BJ (cell line): Measurements from ENCODE around the gene GALNT17. TPM values are rescaled to one million over a fixed set of nuclear protein-coding genes. Genes with fewer than 3 reads are reported as not detected.

Experiments used
- CTCF ChIA-PET: fragments of 350-600 bp; formaldehyde crosslinking; extraction: SDS; loops from one replicate; lab custom pipeline; 2021; ENCODE audit warnings: antibody characterized with exemption, inconsistent platforms; lab: Yijun Ruan, JAX
- POLR2A ChIA-PET: fragments of 300-600 bp; sonication (Branson Sonifier 250); formaldehyde crosslinking; extraction: SDS; loops from one replicate; lab custom pipeline; 2021; ENCODE audit warnings: antibody characterized with exemption; lab: Charles Lee
- DNase-seq: peaks from one replicate; pipeline ENCODE4 v3.0.0-alpha.2; 2011; ENCODE audit warnings: low read depth
- H3K27me3 ChIP-seq: 2 replicates; pipeline ENCODE4 v1.6.0; 2011; ENCODE audit warnings: low read length; ENCODE audit not compliant: control insufficient read depth, insufficient read depth
- H3K36me3 ChIP-seq: 2 replicates; pipeline ENCODE4 v1.5.1; 2011; ENCODE audit warnings: low read length; ENCODE audit not compliant: control insufficient read depth, insufficient read depth
- H3K4me3 ChIP-seq: 2 replicates; pipeline ENCODE4 v1.5.1; 2011; ENCODE audit warnings: low read depth, mild to moderate bottlenecking, control low read depth, low read length
- polyA plus RNA-seq: library from polyadenylated mRNA; depleted of rRNA; stranded (reverse); fragments of >200 nt; gene quantifications from 2 replicates; pipeline ENCODE4 v1.2.3, GENCODE V29; 2011
- TF ChIP-seq, protein P1 (sequence below): IDR thresholded peaks from 2 replicates; pipeline ENCODE4 v1.5.1; 2011; ENCODE audit warnings: low read depth, mild to moderate bottlenecking, control low read depth, inconsistent platforms, low read length, moderate library complexity; ENCODE audit not compliant: insufficient read depth

Gene GALNT17
- polyA plus RNA-seq, 1 experiment, result not detected

DNA sequence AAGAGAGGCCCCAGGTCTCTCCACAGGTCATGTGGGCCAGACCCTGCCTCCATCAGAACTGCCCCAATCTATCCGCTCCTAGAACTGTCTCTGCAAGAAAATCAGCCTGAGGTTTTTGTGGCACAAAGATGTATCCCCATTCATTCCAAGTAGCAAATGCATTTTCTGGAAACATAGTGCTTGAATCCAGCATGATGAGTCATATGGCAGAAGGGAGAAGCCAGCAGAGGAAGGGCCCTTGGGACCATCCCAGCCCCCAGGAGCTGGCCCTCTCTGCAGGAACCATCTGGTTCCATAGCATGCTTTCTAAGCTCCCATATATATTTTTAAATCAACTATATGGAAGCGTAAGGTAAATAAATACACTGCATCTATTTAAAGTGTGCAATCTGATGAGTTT, 563.2 kb downstream of the GALNT17 start:
- DNase-seq, result no peak

DNA sequence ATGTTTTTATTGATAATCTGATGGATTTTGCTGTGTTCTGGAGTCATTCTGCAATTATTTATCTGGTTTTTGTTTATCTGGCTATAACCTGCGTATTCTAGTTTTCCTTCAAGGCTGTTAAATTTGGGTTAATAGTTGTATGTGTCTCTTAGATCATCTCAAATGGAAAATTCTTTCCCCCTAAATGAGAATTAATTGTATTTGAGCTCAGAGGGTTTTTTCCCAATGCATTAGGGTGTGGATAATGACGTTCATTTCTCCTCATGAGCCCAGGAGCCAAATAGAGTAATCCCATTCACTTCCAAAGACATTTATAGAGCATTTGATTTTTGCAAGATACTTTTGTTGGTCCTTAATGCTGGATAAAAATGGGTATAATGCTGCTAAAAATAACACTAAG, 564.6 kb downstream of the GALNT17 start:
- CTCF ChIA-PET, result no interaction called here
- POLR2A ChIA-PET, result no interaction called here
- TF ChIP-seq, protein P1, sequence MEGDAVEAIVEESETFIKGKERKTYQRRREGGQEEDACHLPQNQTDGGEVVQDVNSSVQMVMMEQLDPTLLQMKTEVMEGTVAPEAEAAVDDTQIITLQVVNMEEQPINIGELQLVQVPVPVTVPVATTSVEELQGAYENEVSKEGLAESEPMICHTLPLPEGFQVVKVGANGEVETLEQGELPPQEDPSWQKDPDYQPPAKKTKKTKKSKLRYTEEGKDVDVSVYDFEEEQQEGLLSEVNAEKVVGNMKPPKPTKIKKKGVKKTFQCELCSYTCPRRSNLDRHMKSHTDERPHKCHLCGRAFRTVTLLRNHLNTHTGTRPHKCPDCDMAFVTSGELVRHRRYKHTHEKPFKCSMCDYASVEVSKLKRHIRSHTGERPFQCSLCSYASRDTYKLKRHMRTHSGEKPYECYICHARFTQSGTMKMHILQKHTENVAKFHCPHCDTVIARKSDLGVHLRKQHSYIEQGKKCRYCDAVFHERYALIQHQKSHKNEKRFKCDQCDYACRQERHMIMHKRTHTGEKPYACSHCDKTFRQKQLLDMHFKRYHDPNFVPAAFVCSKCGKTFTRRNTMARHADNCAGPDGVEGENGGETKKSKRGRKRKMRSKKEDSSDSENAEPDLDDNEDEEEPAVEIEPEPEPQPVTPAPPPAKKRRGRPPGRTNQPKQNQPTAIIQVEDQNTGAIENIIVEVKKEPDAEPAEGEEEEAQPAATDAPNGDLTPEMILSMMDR, result no peak

More for the DNA sequence above, 563.2 kb downstream of the GALNT17 start:
- TF ChIP-seq, protein P1, result no peak
- Histone ChIP-seq H3K27me3 (no peaks in the 10 kb centered on the region), H3K4me3 (no peak overlapping the region), H3K36me3 (no peaks in the 10 kb centered on the region)
- POLR2A ChIA-PET, result no interaction called here
- CTCF ChIA-PET, result interaction anchor here (0.6 kb wide), 1 partner anchor 54 kb away, joined by 4 read pairs; no protein-coding TSS in a partner anchor

DNA sequence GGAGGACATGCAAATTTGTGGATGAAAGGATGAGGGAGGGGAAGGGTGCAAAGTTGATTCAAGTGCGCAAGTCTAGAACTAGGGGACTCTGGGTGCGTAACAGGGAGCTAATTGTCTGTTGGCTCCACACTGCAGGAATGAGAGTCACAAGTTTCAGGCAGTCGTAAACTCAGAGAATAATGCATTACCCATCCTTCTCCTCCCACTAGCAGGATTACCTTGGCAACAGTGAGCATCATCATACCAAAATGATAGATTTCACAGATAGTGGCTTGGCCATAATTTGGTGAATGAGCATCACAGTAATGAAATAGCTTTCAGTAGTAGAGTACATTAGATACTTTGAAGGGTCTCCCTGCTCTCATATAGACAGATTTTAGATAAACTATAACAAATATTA, 565.5 kb downstream of the GALNT17 start:
- no peak for DNase-seq
- ChIA-PET POLR2A (no interaction called here), CTCF (no interaction called here)
- Histone ChIP-seq H3K36me3 (no peaks in the 10 kb centered on the region), H3K4me3 (no peak overlapping the region), H3K27me3 (no peaks in the 10 kb centered on the region)
- TF ChIP-seq, protein P1, result no peak

More for the DNA sequence above, 564.6 kb downstream of the GALNT17 start:
- Histone ChIP-seq H3K4me3 (no peak overlapping the region), H3K27me3 (no peaks in the 10 kb centered on the region), H3K36me3 (no peaks in the 10 kb centered on the region)
- no peak for DNase-seq

DNA sequence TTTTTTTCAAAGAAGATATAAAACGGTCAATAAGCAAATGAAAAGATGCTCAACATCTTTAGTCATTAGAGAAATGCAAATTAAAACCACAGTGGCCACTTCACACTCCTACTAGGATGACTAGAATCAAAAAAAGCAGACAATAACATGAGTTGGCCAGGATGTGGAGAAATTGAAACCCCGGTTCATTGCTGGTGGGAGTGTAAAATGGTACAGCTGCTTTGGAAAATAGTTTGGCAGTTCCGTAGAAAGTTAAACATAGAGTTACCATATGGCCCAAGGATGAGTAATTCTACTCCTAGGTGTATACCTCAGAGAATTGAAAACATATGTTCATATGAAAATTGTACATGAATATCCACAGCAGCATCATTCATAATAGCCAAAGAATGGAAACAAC, 573.3 kb downstream of the GALNT17 start:
- Histone ChIP-seq H3K27me3 (no peaks in the 10 kb centered on the region), H3K36me3 (no peaks in the 10 kb centered on the region), H3K4me3 (no peak overlapping the region)
- CTCF ChIA-PET, result no interaction called here
- no peak for DNase-seq
- POLR2A ChIA-PET, result no interaction called here
- TF ChIP-seq, protein P1, result no peak

DNA sequence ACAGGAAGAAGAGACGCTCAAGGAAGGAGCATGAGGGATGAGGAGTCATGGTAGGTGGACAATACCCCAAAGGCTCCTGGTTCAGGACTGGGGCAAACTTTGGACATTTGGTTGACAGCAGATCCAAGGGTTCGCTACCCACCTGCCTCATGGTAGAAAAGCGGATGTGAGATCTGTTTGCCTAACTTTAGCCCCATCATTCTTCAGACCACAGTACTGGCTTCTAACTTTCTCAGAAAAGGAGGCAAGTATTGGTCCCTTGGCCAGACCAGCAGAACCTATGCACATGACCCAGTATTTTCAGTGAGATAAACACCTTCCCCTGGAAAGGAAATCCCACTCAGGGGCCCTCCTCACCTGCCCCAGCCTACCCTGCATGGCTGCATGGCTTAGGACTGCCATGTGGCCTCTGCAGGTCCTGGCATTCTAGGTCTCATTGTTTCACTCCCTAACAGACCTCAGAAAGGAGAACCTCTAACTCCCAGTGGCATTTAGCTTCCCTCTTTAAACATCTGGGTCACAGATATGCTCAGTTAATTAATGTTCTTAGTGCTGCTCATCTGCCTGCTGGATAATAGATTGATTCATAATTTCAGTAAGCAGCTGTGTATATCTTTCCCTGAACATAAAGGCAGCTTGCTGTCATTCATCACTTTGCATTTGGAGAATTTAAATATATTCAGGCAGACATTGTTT, 574.1 kb downstream of the GALNT17 start:
- CTCF ChIA-PET, result no interaction called here
- H3K4me3 ChIP-seq, result no peak overlapping the region
- TF ChIP-seq, protein P1, result no peak
- POLR2A ChIA-PET, result no interaction called here
- H3K27me3 ChIP-seq, result no peaks in the 10 kb centered on the region
- no peak for DNase-seq
- no peaks in the 10 kb centered on the region for H3K36me3 ChIP-seq
